ENCODE measurements around the gene LARP4B. TPM values are rescaled to one million over a fixed set of nuclear protein-coding genes. Genes with fewer than 3 reads are reported as not detected.

The LARP4B gene
- polyA plus RNA-seq, 1 donor from 2014 or later: 14.2 TPM

DNA sequence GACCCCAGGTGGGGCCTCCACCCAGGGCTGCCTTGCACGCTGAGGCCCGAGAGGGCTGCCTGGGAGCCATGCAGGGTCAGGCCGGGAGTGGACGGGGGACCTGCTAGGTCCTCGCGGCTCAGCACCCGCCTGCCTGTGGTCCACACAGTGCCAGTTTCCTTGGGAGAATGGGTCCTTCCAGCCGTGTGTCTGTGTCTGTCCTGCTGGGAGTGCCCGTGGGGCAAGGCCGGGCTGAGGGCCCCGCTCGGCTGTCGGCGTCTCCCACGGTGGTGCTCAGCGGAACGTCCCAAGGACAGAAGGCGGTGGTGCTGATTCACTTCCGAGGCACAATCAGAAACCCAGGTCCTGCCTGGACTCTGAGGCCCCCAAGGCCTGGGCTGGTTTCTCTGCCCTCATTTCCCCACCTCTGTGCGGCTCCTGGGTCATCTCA, 33.5 kb upstream of the LARP4B start:
- Histone ChIP-seq H3F3A (ENCODE audit: insufficient read depth, low read length, poor library complexity, severe bottlenecking) (no peaks in the 10 kb centered on the region), H3K27ac (ENCODE audit: low read length) (no peak overlapping the region), H3K4me2 (ENCODE audit: low read length) (no peak overlapping the region), H3K4me3 (ENCODE audit: low read length) (no peak overlapping the region), H4K20me1 (ENCODE audit: insufficient read depth) (no peaks in the 10 kb centered on the region), H3K9me3 (ENCODE audit: low read length) (no peaks in the 10 kb centered on the region), H2AFZ (ENCODE audit: low read depth, low read length) (no peak overlapping the region), H3K9me2 (ENCODE audit: insufficient read depth, low read length) (no peaks in the 10 kb centered on the region), H3K79me2 (replicated peaks; ENCODE audit: insufficient read depth, low read length) (no peaks in the 10 kb centered on the region), H3K36me3 (ENCODE audit: insufficient read depth, low read length) (no peaks in the 10 kb centered on the region), H3K27me3 (ENCODE audit: insufficient read depth, low read depth, low read length) (no peaks in the 10 kb centered on the region), H3K9ac (ENCODE audit: low read length) (no peak overlapping the region)
- TF ChIP-seq, protein P1, sequence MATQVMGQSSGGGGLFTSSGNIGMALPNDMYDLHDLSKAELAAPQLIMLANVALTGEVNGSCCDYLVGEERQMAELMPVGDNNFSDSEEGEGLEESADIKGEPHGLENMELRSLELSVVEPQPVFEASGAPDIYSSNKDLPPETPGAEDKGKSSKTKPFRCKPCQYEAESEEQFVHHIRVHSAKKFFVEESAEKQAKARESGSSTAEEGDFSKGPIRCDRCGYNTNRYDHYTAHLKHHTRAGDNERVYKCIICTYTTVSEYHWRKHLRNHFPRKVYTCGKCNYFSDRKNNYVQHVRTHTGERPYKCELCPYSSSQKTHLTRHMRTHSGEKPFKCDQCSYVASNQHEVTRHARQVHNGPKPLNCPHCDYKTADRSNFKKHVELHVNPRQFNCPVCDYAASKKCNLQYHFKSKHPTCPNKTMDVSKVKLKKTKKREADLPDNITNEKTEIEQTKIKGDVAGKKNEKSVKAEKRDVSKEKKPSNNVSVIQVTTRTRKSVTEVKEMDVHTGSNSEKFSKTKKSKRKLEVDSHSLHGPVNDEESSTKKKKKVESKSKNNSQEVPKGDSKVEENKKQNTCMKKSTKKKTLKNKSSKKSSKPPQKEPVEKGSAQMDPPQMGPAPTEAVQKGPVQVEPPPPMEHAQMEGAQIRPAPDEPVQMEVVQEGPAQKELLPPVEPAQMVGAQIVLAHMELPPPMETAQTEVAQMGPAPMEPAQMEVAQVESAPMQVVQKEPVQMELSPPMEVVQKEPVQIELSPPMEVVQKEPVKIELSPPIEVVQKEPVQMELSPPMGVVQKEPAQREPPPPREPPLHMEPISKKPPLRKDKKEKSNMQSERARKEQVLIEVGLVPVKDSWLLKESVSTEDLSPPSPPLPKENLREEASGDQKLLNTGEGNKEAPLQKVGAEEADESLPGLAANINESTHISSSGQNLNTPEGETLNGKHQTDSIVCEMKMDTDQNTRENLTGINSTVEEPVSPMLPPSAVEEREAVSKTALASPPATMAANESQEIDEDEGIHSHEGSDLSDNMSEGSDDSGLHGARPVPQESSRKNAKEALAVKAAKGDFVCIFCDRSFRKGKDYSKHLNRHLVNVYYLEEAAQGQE (IDR thresholded peaks at IDR 0.05; ENCODE audit: borderline replicate concordance): no peak
- TF ChIP-seq SMC3 (conservative IDR thresholded peaks at IDR 0.05; ENCODE audit: poor library complexity): no peak
- no peak for TF ChIP-seq RAD21 (conservative IDR thresholded peaks at IDR 0.05)
- TF ChIP-seq, protein P2, sequence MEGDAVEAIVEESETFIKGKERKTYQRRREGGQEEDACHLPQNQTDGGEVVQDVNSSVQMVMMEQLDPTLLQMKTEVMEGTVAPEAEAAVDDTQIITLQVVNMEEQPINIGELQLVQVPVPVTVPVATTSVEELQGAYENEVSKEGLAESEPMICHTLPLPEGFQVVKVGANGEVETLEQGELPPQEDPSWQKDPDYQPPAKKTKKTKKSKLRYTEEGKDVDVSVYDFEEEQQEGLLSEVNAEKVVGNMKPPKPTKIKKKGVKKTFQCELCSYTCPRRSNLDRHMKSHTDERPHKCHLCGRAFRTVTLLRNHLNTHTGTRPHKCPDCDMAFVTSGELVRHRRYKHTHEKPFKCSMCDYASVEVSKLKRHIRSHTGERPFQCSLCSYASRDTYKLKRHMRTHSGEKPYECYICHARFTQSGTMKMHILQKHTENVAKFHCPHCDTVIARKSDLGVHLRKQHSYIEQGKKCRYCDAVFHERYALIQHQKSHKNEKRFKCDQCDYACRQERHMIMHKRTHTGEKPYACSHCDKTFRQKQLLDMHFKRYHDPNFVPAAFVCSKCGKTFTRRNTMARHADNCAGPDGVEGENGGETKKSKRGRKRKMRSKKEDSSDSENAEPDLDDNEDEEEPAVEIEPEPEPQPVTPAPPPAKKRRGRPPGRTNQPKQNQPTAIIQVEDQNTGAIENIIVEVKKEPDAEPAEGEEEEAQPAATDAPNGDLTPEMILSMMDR (IDR thresholded peaks at IDR 0.05; ENCODE audit: poor library complexity, severe bottlenecking): no peak
- TF ChIP-seq TAF1 (IDR thresholded peaks at IDR 0.05; ENCODE audit: low read depth): no peak

DNA sequence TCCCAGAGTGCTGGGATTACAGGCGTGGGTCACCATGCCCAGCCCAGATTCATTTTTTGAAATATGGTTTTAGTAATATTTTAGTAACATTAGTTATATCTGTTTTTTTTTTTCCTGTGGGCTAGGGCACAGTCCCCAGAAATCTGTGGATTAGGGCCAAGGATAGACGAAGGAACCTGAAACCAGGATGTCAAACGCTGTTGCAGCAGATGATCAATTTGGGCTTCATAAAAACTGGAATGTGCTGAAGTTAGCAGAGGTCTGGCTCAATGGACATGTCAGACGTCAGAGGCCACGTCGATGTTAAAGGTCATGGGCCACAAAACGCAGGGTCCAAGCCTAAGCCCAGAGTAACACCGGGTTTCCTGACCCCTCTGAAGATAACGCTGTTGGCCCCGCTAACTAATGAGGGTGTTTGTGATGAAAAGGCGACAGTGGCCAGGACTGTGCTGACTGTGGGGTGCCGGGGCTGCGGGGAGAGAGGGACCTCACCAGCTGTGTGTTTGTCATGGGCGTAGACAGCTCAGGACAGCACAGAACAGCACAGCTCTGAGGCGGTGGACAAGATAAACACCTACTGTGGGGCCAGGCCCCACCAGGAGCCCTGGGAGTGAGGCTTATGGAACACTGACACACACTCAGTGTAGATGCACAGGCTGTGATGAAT, 32.9 kb upstream of the LARP4B start:
- Histone ChIP-seq H3K4me3 (ENCODE audit: low read length) (no peak overlapping the region), H3K36me3 (ENCODE audit: insufficient read depth, low read length) (no peaks in the 10 kb centered on the region), H3K9ac (ENCODE audit: low read length) (no peak overlapping the region), H3K27ac (ENCODE audit: low read length) (no peak overlapping the region), H3K27me3 (ENCODE audit: insufficient read depth, low read depth, low read length) (no peaks in the 10 kb centered on the region), H3K9me2 (ENCODE audit: insufficient read depth, low read length) (no peaks in the 10 kb centered on the region), H2AFZ (ENCODE audit: low read depth, low read length) (no peak overlapping the region), H3K4me2 (ENCODE audit: low read length) (no peak overlapping the region), H4K20me1 (ENCODE audit: insufficient read depth) (no peaks in the 10 kb centered on the region), H3K79me2 (replicated peaks; ENCODE audit: insufficient read depth, low read length) (no peaks in the 10 kb centered on the region), H3K9me3 (ENCODE audit: low read length) (no peaks in the 10 kb centered on the region), H3F3A (ENCODE audit: insufficient read depth, low read length, poor library complexity, severe bottlenecking) (no peaks in the 10 kb centered on the region)
- TF ChIP-seq SMC3 (conservative IDR thresholded peaks at IDR 0.05; ENCODE audit: poor library complexity) (no peak), TAF1 (IDR thresholded peaks at IDR 0.05; ENCODE audit: low read depth) (no peak), MXI1 (conservative IDR thresholded peaks at IDR 0.05; ENCODE audit: poor library complexity, severe bottlenecking) (no peak)
- TF ChIP-seq, protein P1 (IDR thresholded peaks at IDR 0.05; ENCODE audit: borderline replicate concordance): no peak
- TF ChIP-seq, protein P2 (IDR thresholded peaks at IDR 0.05; ENCODE audit: poor library complexity, severe bottlenecking): no peak
